ENCODE results near the gene NRN1L. TPM values are rescaled to one million over a fixed set of nuclear protein-coding genes. Genes with fewer than 3 reads are reported as not detected.

NRN1L gene
- total RNA-seq, 1 experiment from 2014 or later, result not detected

DNA sequence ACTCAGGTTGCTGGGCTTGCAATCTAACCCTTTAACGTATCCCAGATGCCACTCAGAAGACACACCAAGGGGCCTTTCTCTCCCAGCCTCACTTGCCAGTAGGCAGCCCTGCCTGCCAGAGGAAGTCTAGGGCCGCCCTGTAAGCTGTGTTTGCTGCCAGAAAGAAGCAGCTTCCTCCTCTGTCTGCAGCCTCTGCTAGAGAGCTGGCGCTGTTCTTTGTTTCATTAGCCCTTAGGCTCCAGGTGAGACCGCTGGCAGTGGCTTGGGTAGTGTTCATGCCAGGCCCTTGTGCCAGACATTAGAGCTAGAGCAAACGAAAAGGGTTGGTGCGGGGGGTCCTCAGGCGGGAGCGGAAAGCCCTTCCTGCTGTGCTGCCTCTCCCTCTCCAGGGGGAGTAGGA is 38.1 kb downstream of the NRN1L start:
- Mint-ChIP-seq H3K27me3 (ENCODE audit: insufficient read depth, unreplicated experiment) (no peaks in the 10 kb centered on the region), H3K27ac (ENCODE audit: low read depth, unreplicated experiment) (no peak overlapping the region), H3K36me3 (ENCODE audit: insufficient read depth, unreplicated experiment) (peaks cover 15% of the 10 kb centered on the region), H3K9me3 (ENCODE audit: unreplicated experiment) (no peaks in the 10 kb centered on the region), H3K4me3 (ENCODE audit: unreplicated experiment) (no peak overlapping the region), H3K4me1 (ENCODE audit: insufficient read depth, unreplicated experiment) (peaks cover 5% of the 10 kb centered on the region)
- no TSS peak for BruUV-seq (replicated peaks)
- ChIA-PET POLR2A (interaction anchor here (1.5 kb wide), 1 partner anchor 29 kb away, joined by 3 read pairs; no protein-coding TSS in a partner anchor), CTCF (interaction anchor here (0.7 to 2.1 kb wide), 6 partner anchors 13 to 117 kb away, joined by 3 to 11 read pairs (median 4); no protein-coding TSS in a partner anchor)
- intact Hi-C loops (cut with micrococcal nuclease), result no loop called here
- DNase-seq (ENCODE audit: unreplicated experiment), result no peak
- TF ChIP-seq, protein P1, sequence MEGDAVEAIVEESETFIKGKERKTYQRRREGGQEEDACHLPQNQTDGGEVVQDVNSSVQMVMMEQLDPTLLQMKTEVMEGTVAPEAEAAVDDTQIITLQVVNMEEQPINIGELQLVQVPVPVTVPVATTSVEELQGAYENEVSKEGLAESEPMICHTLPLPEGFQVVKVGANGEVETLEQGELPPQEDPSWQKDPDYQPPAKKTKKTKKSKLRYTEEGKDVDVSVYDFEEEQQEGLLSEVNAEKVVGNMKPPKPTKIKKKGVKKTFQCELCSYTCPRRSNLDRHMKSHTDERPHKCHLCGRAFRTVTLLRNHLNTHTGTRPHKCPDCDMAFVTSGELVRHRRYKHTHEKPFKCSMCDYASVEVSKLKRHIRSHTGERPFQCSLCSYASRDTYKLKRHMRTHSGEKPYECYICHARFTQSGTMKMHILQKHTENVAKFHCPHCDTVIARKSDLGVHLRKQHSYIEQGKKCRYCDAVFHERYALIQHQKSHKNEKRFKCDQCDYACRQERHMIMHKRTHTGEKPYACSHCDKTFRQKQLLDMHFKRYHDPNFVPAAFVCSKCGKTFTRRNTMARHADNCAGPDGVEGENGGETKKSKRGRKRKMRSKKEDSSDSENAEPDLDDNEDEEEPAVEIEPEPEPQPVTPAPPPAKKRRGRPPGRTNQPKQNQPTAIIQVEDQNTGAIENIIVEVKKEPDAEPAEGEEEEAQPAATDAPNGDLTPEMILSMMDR (IDR thresholded peaks at IDR 0.05; ENCODE audit: unreplicated experiment), result no peak

- ChIA-PET CTCF (interaction anchor here (0.7 to 2.5 kb wide), 6 partner anchors 19 to 404 kb away, joined by 3 to 11 read pairs (median 4); no protein-coding TSS in a partner anchor), POLR2A (interaction anchor here (1.5 to 3.6 kb wide), 2 partner anchors 11 to 30 kb away, joined by 3 to 21 read pairs; no protein-coding TSS in a partner anchor)
- no peak overlapping the region for H3K27ac Mint-ChIP-seq (ENCODE audit: low read depth, unreplicated experiment)
- intact Hi-C loops (cut with micrococcal nuclease), result no loop called here
- H3K9me3 Mint-ChIP-seq (ENCODE audit: unreplicated experiment), result no peaks in the 10 kb centered on the region
- no TSS peak for BruUV-seq (replicated peaks)
- H3K36me3 Mint-ChIP-seq (ENCODE audit: insufficient read depth, unreplicated experiment), result peaks cover 13% of the 10 kb centered on the region
- DNase-seq (ENCODE audit: unreplicated experiment), result no peak
- H3K27me3 Mint-ChIP-seq (ENCODE audit: insufficient read depth, unreplicated experiment), result no peaks in the 10 kb centered on the region
- TF ChIP-seq, protein P1 (IDR thresholded peaks at IDR 0.05; ENCODE audit: unreplicated experiment), result no peak
- H3K4me1 Mint-ChIP-seq (ENCODE audit: insufficient read depth, unreplicated experiment), result no peaks in the 10 kb centered on the region
- no peak overlapping the region for H3K4me3 Mint-ChIP-seq (ENCODE audit: unreplicated experiment)
Observed at GRCh38 chr16:67923414-67924116, 38.9 kb downstream of the NRN1L start.

- CTCF ChIA-PET, result interaction anchor here (0.6 to 6.1 kb wide), 9 partner anchors 11 to 631 kb away, joined by 3 to 67 read pairs (median 3); partner anchors contain the start of gene NRN1L
- no peaks in the 10 kb centered on the region for H3K27me3 Mint-ChIP-seq (ENCODE audit: insufficient read depth, unreplicated experiment)
- POLR2A ChIA-PET, result interaction anchor here (0.5 to 3.6 kb wide), 2 partner anchors 11 to 452 kb away, joined by 3 to 21 read pairs; no protein-coding TSS in a partner anchor
- peaks cover 12% of the 10 kb centered on the region for H3K36me3 Mint-ChIP-seq (ENCODE audit: insufficient read depth, unreplicated experiment)
- intact Hi-C loops (cut with micrococcal nuclease), result no loop called here
- no peaks in the 10 kb centered on the region for H3K9me3 Mint-ChIP-seq (ENCODE audit: unreplicated experiment)
- TF ChIP-seq, protein P1 (IDR thresholded peaks at IDR 0.05; ENCODE audit: unreplicated experiment), result no peak
- no peaks in the 10 kb centered on the region for H3K4me1 Mint-ChIP-seq (ENCODE audit: insufficient read depth, unreplicated experiment)
- BruUV-seq (replicated peaks), result no TSS peak
- no peak overlapping the region for H3K4me3 Mint-ChIP-seq (ENCODE audit: unreplicated experiment)
- no peak overlapping the region for H3K27ac Mint-ChIP-seq (ENCODE audit: low read depth, unreplicated experiment)
- DNase-seq (ENCODE audit: unreplicated experiment), result no peak
Observed at GRCh38 chr16:67924140-67924906, 39.6 kb downstream of the NRN1L start.
